Loucy (cell line): ENCODE measurements around the gene TM2D1.

ENCODE experiments used
- EZH2phosphoT487 ChIP-seq: fragments of 200-600 bp; IDR thresholded peaks from 2 replicates; pipeline ENCODE4 v1.6.1; 2018; ENCODE audit warnings: antibody characterized with exemption, mild to moderate bottlenecking, moderate library complexity, borderline replicate concordance
- TF ChIP-seq, protein P1 (sequence below): fragments of 200-600 bp; sonication (generic); conservative IDR thresholded peaks from 2 replicates; pipeline ENCODE4 v1.5.1; 2014; ENCODE audit warnings: mild to moderate bottlenecking, antibody characterized with exemption, low read length

DNA sequence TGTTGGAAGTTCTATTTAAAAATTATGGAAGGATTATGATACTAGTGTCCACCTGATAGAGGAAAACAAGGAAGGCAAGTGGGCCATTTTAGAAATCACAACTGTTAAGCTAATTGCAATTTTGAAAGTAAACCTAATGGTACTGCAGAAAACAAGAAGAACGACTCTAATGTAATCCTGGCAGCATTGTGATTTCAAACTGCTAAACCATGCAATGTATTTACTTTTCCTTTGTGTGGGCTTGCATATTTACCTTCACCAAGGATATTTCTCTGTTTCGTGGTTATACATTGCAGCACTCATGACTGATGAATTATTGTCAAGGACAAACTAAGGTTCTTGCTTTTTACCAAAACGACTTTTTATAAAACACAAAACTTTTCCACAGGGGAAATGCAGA, 88.1 kb downstream of the TM2D1 start:
- TF ChIP-seq, protein P1, sequence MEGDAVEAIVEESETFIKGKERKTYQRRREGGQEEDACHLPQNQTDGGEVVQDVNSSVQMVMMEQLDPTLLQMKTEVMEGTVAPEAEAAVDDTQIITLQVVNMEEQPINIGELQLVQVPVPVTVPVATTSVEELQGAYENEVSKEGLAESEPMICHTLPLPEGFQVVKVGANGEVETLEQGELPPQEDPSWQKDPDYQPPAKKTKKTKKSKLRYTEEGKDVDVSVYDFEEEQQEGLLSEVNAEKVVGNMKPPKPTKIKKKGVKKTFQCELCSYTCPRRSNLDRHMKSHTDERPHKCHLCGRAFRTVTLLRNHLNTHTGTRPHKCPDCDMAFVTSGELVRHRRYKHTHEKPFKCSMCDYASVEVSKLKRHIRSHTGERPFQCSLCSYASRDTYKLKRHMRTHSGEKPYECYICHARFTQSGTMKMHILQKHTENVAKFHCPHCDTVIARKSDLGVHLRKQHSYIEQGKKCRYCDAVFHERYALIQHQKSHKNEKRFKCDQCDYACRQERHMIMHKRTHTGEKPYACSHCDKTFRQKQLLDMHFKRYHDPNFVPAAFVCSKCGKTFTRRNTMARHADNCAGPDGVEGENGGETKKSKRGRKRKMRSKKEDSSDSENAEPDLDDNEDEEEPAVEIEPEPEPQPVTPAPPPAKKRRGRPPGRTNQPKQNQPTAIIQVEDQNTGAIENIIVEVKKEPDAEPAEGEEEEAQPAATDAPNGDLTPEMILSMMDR, result no peak
- no peak for TF ChIP-seq EZH2phosphoT487
